Loucy (cell line): ENCODE data around the gene SH3PXD2A.

Source experiments
- H2AFZ ChIP-seq: fragments of 200-600 bp; sonication (generic); 2 replicates; pipeline ENCODE4 v1.6.0; 2016; ENCODE audit warnings: antibody characterized with exemption, mild to moderate bottlenecking, low read length, moderate library complexity
- H3F3A ChIP-seq: fragments of 200-600 bp; 2 replicates; pipeline ENCODE4 v1.6.0; 2016; ENCODE audit warnings: antibody characterized with exemption, low read depth, mild to moderate bottlenecking
- H3K27me3 ChIP-seq: fragments of 200-600 bp; sonication (generic); 2 replicates; pipeline ENCODE4 v1.6.1; 2014; ENCODE audit warnings: low read length, mild to moderate bottlenecking; ENCODE audit not compliant: insufficient read depth, poor library complexity, severe bottlenecking
- H3K36me3 ChIP-seq: fragments of 200-600 bp; sonication (generic); 2 replicates; pipeline ENCODE4 v1.6.1; 2016; ENCODE audit warnings: low read length; ENCODE audit not compliant: insufficient read depth
- H3K4me1 ChIP-seq: fragments of 200-600 bp; sonication (generic); 2 replicates; pipeline ENCODE4 v1.5.1; 2014; ENCODE audit warnings: low read length, mild to moderate bottlenecking; ENCODE audit not compliant: insufficient read depth, poor library complexity, severe bottlenecking
- H3K4me2 ChIP-seq: fragments of 200-600 bp; sonication (generic); 2 replicates; pipeline ENCODE4 v1.6.0; 2014; ENCODE audit warnings: antibody characterized with exemption, low read length, low read depth, mild to moderate bottlenecking; ENCODE audit not compliant: poor library complexity, severe bottlenecking
- H3K4me3 ChIP-seq: fragments of 200-600 bp; sonication (generic); 2 replicates; pipeline ENCODE4 v1.5.1; 2014; ENCODE audit warnings: low read length, mild to moderate bottlenecking, mixed read lengths; ENCODE audit not compliant: poor library complexity, severe bottlenecking
- H3K79me2 ChIP-seq: fragments of 200-600 bp; sonication (generic); 2 replicates; pipeline ENCODE4 v1.6.1; 2014; ENCODE audit warnings: low read length; ENCODE audit not compliant: insufficient read depth
- H3K9ac ChIP-seq: fragments of 200-600 bp; sonication (generic); 2 replicates; pipeline ENCODE4 v1.6.0; 2014; ENCODE audit warnings: mild to moderate bottlenecking, low read depth, low read length, moderate library complexity; ENCODE audit not compliant: poor library complexity, severe bottlenecking
- H3K9me2 ChIP-seq: fragments of 200-600 bp; sonication (generic); replicated peaks from 2 replicates; pipeline ENCODE4 v1.6.1; 2016; ENCODE audit warnings: low read depth, low read length, mixed read lengths
- H3K9me3 ChIP-seq: fragments of 200-600 bp; sonication (generic); 2 replicates; pipeline ENCODE4 v1.6.1; 2014; ENCODE audit warnings: mild to moderate bottlenecking, antibody characterized with exemption, low read length, low read depth; ENCODE audit not compliant: insufficient read depth
- H4K20me1 ChIP-seq: fragments of 200-600 bp; sonication (generic); 2 replicates; pipeline ENCODE4 v1.6.0; 2014; ENCODE audit warnings: antibody characterized with exemption, low read length, mild to moderate bottlenecking; ENCODE audit not compliant: insufficient read depth, poor library complexity, severe bottlenecking
- EZH2phosphoT487 ChIP-seq: fragments of 200-600 bp; IDR thresholded peaks from 2 replicates; pipeline ENCODE4 v1.6.1; 2018; ENCODE audit warnings: antibody characterized with exemption, mild to moderate bottlenecking, moderate library complexity, borderline replicate concordance
- TF ChIP-seq, protein P1 (sequence below): fragments of 200-600 bp; sonication (generic); conservative IDR thresholded peaks from 2 replicates; pipeline ENCODE4 v1.5.1; 2014; ENCODE audit warnings: mild to moderate bottlenecking, antibody characterized with exemption, low read length

Gene SH3PXD2A

GRCh38 chr10:103849212-103849877 lies 6.0 kb downstream of the SH3PXD2A start:
- no peaks in the 10 kb centered on the region for H3K9me2 ChIP-seq
- peaks cover 85% of the 10 kb centered on the region for H3K4me1 ChIP-seq
- H3K79me2 ChIP-seq: peaks cover 74% of the 10 kb centered on the region
- no peak overlapping the region for H3K4me3 ChIP-seq
- H3K27me3 ChIP-seq: no peaks in the 10 kb centered on the region
- no peak overlapping the region for H2AFZ ChIP-seq
- no peak overlapping the region for H3K9ac ChIP-seq
- H3F3A ChIP-seq: peaks cover 9% of the 10 kb centered on the region; the same call in 1 of the 2 replicates
- no peaks in the 10 kb centered on the region for H3K9me3 ChIP-seq
- H3K36me3 ChIP-seq: no peaks in the 10 kb centered on the region
- H4K20me1 ChIP-seq: peaks cover 9% of the 10 kb centered on the region
- H3K4me2 ChIP-seq: peak overlapping the region; percentile 89
- TF ChIP-seq, protein P1, sequence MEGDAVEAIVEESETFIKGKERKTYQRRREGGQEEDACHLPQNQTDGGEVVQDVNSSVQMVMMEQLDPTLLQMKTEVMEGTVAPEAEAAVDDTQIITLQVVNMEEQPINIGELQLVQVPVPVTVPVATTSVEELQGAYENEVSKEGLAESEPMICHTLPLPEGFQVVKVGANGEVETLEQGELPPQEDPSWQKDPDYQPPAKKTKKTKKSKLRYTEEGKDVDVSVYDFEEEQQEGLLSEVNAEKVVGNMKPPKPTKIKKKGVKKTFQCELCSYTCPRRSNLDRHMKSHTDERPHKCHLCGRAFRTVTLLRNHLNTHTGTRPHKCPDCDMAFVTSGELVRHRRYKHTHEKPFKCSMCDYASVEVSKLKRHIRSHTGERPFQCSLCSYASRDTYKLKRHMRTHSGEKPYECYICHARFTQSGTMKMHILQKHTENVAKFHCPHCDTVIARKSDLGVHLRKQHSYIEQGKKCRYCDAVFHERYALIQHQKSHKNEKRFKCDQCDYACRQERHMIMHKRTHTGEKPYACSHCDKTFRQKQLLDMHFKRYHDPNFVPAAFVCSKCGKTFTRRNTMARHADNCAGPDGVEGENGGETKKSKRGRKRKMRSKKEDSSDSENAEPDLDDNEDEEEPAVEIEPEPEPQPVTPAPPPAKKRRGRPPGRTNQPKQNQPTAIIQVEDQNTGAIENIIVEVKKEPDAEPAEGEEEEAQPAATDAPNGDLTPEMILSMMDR: no peak
- TF ChIP-seq EZH2phosphoT487: no peak

DNA sequence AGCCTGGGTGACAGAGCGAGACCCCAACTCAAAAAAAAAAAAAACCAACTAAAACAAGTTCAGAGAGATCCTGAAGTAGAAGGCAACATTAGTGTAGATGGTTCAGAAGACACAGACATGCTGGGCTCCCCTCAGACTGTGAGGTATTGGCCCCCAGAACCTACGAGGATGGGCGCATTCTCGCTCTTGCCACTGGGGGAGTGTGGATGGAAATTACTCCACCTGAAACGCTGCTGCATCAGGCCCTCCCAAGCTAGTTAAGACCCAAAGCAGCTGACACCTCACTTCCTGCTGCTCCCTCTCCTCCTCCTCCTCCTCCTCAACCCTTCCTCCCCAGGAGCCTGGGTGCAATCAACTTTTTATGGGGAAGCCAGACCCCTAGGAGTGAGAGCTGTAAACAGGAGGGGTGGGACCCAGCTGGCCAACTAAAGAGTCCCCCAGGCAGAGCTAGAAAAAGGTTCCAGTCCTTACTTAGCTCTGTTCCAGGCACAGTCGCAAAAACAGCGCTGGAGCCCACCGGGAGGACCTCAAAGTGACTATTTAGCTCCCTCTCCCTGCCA lies 7.4 kb downstream of the SH3PXD2A start:
- Histone ChIP-seq H3F3A (peaks cover 9% of the 10 kb centered on the region; the same call in 1 of the 2 replicates), H3K79me2 (peaks cover 74% of the 10 kb centered on the region), H3K27me3 (no peaks in the 10 kb centered on the region), H3K4me2 (peak overlapping the region; percentile 88), H3K4me3 (peak overlapping the region; percentile 32), H3K9me3 (no peaks in the 10 kb centered on the region), H2AFZ (no peak overlapping the region), H4K20me1 (no peaks in the 10 kb centered on the region), H3K36me3 (no peaks in the 10 kb centered on the region), H3K9me2 (no peaks in the 10 kb centered on the region), H3K4me1 (peaks cover 82% of the 10 kb centered on the region), H3K9ac (peak overlapping the region; percentile 55)
- no peak for TF ChIP-seq EZH2phosphoT487
- TF ChIP-seq, protein P1: peak; percentile 61

GRCh38 chr10:103847346-103847745 lies 8.0 kb downstream of the SH3PXD2A start:
- H3K4me2 ChIP-seq: peak overlapping the region; percentile 88
- no peaks in the 10 kb centered on the region for H4K20me1 ChIP-seq
- no peaks in the 10 kb centered on the region for H3K36me3 ChIP-seq
- H3K4me1 ChIP-seq: peaks cover 75% of the 10 kb centered on the region
- H3K9me3 ChIP-seq: no peaks in the 10 kb centered on the region
- no peak overlapping the region for H3K4me3 ChIP-seq
- no peak overlapping the region for H2AFZ ChIP-seq
- TF ChIP-seq, protein P1: no peak
- no peak for TF ChIP-seq EZH2phosphoT487
- H3F3A ChIP-seq: peaks cover 9% of the 10 kb centered on the region; the same call in 1 of the 2 replicates
- peak overlapping the region; percentile 68 for H3K9ac ChIP-seq
- H3K79me2 ChIP-seq: peaks cover 74% of the 10 kb centered on the region
- no peaks in the 10 kb centered on the region for H3K27me3 ChIP-seq
- H3K9me2 ChIP-seq: no peaks in the 10 kb centered on the region
